GM21529 (cell line): ENCODE measurements around the gene CADM2.

Experiments used
- ATAC-seq: cut with Tn5 transposase; IDR thresholded peaks from one replicate; pipeline ENCODE4 v1.9.1; 2021; ENCODE audit not compliant: unreplicated experiment

CADM2 gene

GRCh38 chr3:86087160-86087871 is 1128.5 kb downstream of the CADM2 start:
- no peak for ATAC-seq

GRCh38 chr3:86104154-86104553 is 1145.4 kb downstream of the CADM2 start:
- no peak for ATAC-seq

GRCh38 chr3:86109434-86109833 is 1150.6 kb downstream of the CADM2 start:
- no peak for ATAC-seq
